Urothelium cell line (cell line): ENCODE measurements around the gene ORAI2.
"Not testable (repeated sequence)": the region's sequence is repeated elsewhere in the genome, so short reads cannot be mapped to it uniquely, and the experiment has no call there.

Experiments used
- DNase-seq: peaks from one replicate; pipeline ENCODE4 v3.0.0; 2011; ENCODE audit warnings: low spot score, mixed read lengths
- FAIRE-seq: peaks from 2 replicates; lab custom pipeline; 2011; peaks lifted over from hg19 to GRCh38; lab: Jason Lieb, UNC

The ORAI2 gene

GRCh38 chr7:102433219-102434038 lies at the start of gene ORAI2:
Gene ORAI2 (plus strand): TSS chr7:102433575. CDS start chr7:102438957, 5,382 bp downstream.
- DNase-seq (peak; percentile 98), FAIRE-seq (peak; percentile 98)

- FAIRE-seq (no peak), DNase-seq (no peak)
These were observed 46.3 kb upstream of the ORAI2 start for GRCh38 chr7:102387064-102387463.

- FAIRE-seq (no peak), DNase-seq (no peak)
These were observed 43.6 kb upstream of the ORAI2 start for GRCh38 chr7:102389810-102390209.

GRCh38 chr7:102390697-102391484 lies 42.5 kb upstream of the ORAI2 start:
- peak; percentile 91 for DNase-seq

GRCh38 chr7:102392330-102392729 lies 41.0 kb upstream of the ORAI2 start:
- FAIRE-seq (no peak), DNase-seq (no peak)

More at GRCh38 chr7:102390697-102391484, 42.5 kb upstream of the ORAI2 start:
- FAIRE-seq, result peak; percentile 68

GRCh38 chr7:102393467-102393866 lies 39.9 kb upstream of the ORAI2 start:
- DNase-seq (peak; percentile 82), FAIRE-seq (peak; percentile 90)

GRCh38 chr7:102395592-102395872 lies 37.8 kb upstream of the ORAI2 start:
- DNase-seq (no peak), FAIRE-seq (no peak)

GRCh38 chr7:102395873-102396709 lies 37.3 kb upstream of the ORAI2 start, which contains the start of gene PRKRIP1:
Gene PRKRIP1 (plus strand): TSS chr7:102396363. CDS start chr7:102396412, 49 bp downstream.
- peak; percentile 17 for FAIRE-seq
- DNase-seq, result peak; percentile 96

GRCh38 chr7:102396710-102397019 lies 36.7 kb upstream of the ORAI2 start:
- no peak for DNase-seq
- no peak for FAIRE-seq

- FAIRE-seq (no peak), DNase-seq (no peak)
These were observed 34.8 kb upstream of the ORAI2 start for GRCh38 chr7:102398543-102398942.

GRCh38 chr7:102400360-102400759 lies 33.0 kb upstream of the ORAI2 start:
- DNase-seq (no peak), FAIRE-seq (no peak)

- DNase-seq, result no peak
- FAIRE-seq, result no peak
These were observed 29.8 kb upstream of the ORAI2 start for GRCh38 chr7:102403563-102403962.

GRCh38 chr7:102404005-102404861 lies 29.1 kb upstream of the ORAI2 start:
- DNase-seq, result peak; percentile 80
- no peak for FAIRE-seq

- not testable (repeated sequence) for FAIRE-seq, DNase-seq
These were observed 28.6 kb upstream of the ORAI2 start for GRCh38 chr7:102404862-102405188.

GRCh38 chr7:102407910-102408309 lies 25.5 kb upstream of the ORAI2 start:
- DNase-seq (no peak), FAIRE-seq (no peak)

GRCh38 chr7:102408530-102408929 lies 24.8 kb upstream of the ORAI2 start:
- not testable (repeated sequence) for DNase-seq, FAIRE-seq

- DNase-seq (no peak), FAIRE-seq (no peak)
These were observed 24.0 kb upstream of the ORAI2 start for GRCh38 chr7:102409340-102409739.

GRCh38 chr7:102410123-102410522 lies 23.3 kb upstream of the ORAI2 start:
- DNase-seq, result no peak
- no peak for FAIRE-seq

- DNase-seq (no peak), FAIRE-seq (no peak)
These were observed 22.5 kb upstream of the ORAI2 start for GRCh38 chr7:102410918-102411317.

GRCh38 chr7:102412548-102412947 lies 20.8 kb upstream of the ORAI2 start:
- FAIRE-seq (no peak), DNase-seq (no peak)
